Ramos (cell line): ENCODE results near the gene SMCO3.
"Not testable (repeated sequence)": the region's sequence is repeated elsewhere in the genome, so short reads cannot be mapped to it uniquely, and the experiment has no call there.

Source experiments
- in situ Hi-C: fragments of 300-500 bp; cut with MboI; formaldehyde crosslinking; loops from one replicate; pipeline ENCODE4 v1.14.3; 2022; ENCODE audit warnings: low sequenced_read_pairs; ENCODE audit not compliant: unreplicated experiment

Gene SMCO3

GRCh38 chr12:14777271-14777670 lies 36.7 kb downstream of the SMCO3 start:
- in situ Hi-C loops: no loop called here

DNA sequence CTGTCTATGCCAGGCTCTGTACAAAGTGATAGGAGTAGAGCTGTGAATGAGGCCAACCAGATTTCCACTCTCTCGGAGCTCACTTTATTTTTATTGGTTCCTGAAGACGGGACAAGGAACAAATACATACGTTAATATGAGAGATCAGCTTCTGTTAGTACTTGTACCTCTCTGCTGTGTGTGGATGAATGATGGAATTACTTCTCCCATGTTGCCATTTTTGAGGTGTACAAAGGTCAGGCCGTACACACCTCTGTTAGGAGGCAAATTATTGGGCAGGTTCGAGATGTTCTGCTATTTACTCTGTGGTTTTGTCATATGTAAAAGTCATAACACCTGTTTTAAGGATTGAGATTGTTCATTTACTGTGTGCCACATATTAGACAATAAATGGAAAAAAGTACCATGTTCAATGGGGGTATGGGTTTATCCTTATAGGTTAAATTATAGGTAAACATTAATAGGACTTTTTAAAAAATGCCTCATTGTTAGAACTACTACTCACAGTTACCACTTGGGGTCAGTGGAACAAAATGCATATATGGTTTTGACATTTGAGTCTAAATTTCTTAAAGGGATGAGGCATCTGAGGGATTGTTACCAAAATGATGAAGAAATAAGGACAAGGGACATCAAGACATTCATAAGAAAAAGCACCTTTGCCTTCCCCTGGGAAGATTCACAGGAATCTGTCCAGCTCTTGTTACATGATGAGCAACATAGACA lies 37.6 kb downstream of the SMCO3 start:
- in situ Hi-C loops: no loop called here

DNA sequence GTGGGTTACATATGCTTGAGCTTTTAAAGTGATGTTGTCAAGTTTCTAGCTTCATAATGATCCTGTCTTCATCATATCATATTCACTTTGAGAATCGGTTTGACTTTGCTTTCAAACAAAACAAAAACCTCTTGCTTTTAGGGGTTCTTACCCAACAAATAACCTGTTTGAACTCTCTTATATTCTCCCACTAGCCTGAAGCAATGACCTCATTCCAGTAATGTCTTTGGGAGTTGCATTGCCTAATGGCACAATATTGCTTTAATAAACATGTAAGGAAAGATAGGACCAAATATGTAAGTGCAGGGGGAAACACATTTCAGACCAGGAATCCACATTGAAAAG lies 38.4 kb downstream of the SMCO3 start:
- in situ Hi-C loops: no loop called here

GRCh38 chr12:14774906-14775635 lies 38.9 kb downstream of the SMCO3 start:
- in situ Hi-C loops: no loop called here

- in situ Hi-C loops: no loop called here
These were observed 39.7 kb downstream of the SMCO3 start for GRCh38 chr12:14774074-14774905.

DNA sequence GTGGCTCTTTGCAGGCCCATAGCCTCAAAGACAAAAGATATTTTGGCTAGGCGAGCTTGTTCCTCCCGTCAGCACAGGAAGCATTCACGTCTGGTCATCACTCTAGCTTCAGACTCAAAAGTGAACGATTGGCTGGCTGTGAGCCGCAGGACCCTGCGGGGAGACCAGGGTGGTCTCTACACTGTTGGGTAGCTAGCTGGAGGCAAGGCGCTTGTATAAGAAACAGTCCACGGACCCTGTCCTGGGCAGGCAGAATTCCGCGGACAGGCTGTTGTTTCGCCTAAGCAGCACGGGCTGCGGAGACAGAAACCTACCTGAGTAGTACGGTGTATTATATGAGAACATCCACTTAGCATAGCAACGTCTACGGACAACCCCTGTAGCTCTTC lies 40.3 kb downstream of the SMCO3 start:
- in situ Hi-C loops: no loop called here

DNA sequence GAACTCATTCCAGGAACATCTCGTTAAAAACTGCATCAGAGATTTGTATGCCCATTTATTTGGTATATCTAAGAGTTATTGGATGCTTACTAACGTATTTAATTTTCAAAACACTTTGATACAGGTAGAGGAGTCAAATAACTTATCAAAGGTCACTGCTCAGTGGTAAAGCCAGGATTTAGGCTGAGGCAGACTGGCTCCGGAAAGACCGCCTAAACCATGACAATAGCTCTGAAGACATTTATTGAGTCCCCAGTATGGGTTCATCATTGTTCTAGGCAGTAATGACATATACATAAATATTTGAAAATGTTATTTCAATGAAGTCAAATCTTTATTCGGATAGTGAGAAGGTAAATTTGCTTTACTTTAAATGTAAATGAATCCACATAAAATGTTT lies 41.0 kb downstream of the SMCO3 start:
- in situ Hi-C loops: no loop called here

- in situ Hi-C loops: no loop called here
These were observed 42.3 kb downstream of the SMCO3 start for GRCh38 chr12:14771651-14772137.

GRCh38 chr12:14770496-14771461 lies 43.2 kb downstream of the SMCO3 start:
- in situ Hi-C loops: no loop called here

DNA sequence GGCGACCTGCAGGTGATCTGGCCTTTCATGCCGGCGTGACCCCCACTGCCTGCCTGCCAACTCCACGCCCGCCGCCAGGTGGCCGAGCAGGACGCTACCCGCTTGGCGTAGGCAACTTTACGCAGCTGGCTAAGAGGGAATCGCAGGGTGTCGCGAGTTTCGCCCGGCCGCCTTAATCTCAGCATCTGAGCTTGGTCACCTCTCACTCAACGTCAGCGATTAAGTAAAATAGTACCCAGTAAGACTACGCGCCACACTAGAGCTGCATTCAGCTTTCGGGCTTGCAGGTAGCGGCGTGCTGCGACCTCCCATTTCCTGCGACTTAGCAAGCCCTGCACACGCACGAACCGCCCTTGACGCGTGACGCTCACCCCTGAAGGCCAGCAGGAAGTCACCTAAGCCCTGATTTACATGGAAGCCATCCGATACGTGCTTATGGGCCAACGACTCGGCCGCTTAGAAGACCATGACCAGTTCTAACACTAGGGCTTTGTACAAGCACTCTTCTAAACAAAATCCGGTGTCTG lies 44.0 kb downstream of the SMCO3 start:
- in situ Hi-C loops: no loop called here

- in situ Hi-C loops: no loop called here
These were observed 44.5 kb downstream of the SMCO3 start for GRCh38 chr12:14769466-14769968.

GRCh38 chr12:14768823-14769405 lies 45.1 kb downstream of the SMCO3 start:
- in situ Hi-C loops: no loop called here

GRCh38 chr12:14767617-14768016 lies 46.4 kb downstream of the SMCO3 start:
- in situ Hi-C loops: no loop called here

DNA sequence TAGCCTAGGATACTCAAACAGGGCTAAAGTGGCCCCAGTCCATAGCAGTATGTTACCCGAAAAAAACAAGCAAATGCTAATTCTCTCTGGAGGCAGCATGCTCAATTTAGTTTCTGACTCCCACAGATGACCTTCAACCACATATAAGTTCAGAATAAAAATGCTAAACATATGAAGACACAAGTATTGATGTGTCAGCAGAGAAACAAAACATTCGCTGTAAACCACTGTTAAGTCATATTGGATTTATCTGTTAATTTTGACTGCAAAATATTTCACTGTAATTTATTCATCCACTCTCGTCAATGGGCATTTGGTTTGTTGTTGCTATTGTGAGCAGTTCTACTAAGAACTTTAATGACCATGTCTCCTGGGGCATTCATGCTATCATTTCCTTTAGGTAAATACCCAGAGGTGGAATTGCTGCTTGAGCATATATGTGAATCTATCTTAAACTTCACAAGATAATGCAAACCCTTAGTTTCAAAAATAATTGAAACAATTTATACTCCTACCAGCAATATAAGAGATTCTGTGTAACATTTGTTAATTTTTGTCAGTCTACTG lies 47.2 kb downstream of the SMCO3 start:
- in situ Hi-C loops: no loop called here

DNA sequence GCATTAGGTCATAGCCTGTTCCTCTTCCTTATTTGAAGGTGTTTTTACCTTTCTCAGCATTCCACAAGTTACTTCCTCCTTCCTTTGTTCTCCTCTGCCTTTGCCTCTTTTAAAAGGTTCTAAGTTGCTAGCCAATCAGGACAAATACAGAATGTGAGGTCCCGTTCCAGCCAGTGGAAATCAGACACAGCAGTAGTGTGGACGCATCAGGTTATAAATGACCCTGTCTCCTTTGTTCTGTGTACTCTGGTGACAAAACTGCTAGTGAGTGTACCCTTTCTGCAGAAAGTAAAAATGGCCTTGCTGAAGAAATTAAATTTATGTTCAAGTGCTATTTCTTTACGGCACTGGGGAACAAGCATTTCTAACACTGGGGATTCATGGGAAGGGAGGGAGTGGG lies 48.0 kb downstream of the SMCO3 start:
- in situ Hi-C loops: not testable (repeated sequence)

- in situ Hi-C loops: no loop called here
These were observed 48.6 kb downstream of the SMCO3 start for GRCh38 chr12:14765398-14765797.

DNA sequence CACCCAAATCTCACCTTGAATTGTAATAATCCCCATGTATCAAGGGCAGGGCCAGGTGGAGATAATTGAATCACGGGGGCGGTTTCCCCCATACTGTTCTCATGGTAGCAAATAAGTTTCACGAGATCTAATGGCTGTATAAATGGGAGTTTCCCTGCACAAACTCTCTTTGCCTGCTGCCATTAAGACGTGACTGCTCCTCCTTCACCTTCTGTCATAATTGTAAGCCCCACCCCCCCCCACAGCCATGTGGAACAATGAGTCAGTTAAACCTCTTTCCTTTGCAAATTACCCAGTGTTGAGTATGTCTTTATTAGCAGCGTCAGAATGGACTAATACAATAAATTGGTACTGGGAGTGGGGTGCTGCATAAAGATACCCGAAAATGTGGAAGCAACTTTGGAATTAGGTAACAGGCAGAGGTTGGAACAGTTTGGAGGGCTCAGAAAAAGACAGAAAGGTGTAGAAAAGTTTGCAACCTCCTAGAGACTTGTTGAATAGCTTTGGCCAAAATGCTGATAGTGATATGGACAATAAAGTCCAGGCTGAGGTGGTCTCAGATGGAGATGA lies 54.2 kb downstream of the SMCO3 start:
- in situ Hi-C loops: not testable (repeated sequence)

GRCh38 chr12:14756334-14757143 lies 57.4 kb downstream of the SMCO3 start:
- in situ Hi-C loops: no loop called here
